IPS-NIHi11 (cell line): ENCODE data around the gene PRR23E.

Source experiments
- DNase-seq: peaks from one replicate; pipeline ENCODE4 v3.0.0; 2012; ENCODE audit warnings: mixed read lengths, low spot score

The PRR23E gene

GRCh38 chr3:127165036-127165435 lies 27.9 kb upstream of the PRR23E start:
- DNase-seq = no peak

GRCh38 chr3:127165694-127166485 lies 27.0 kb upstream of the PRR23E start:
- DNase-seq = no peak

GRCh38 chr3:127166501-127167065 lies 26.3 kb upstream of the PRR23E start:
- no peak for DNase-seq

GRCh38 chr3:127167315-127168043 lies 25.5 kb upstream of the PRR23E start:
- no peak for DNase-seq

- no peak for DNase-seq
Observed at GRCh38 chr3:127168271-127168670, 24.7 kb upstream of the PRR23E start.

GRCh38 chr3:127170814-127171213 lies 22.1 kb upstream of the PRR23E start:
- DNase-seq = peak; percentile 67

GRCh38 chr3:127171320-127171719 lies 21.6 kb upstream of the PRR23E start:
- no peak for DNase-seq

- DNase-seq = no peak
Observed at GRCh38 chr3:127171721-127172120, 21.2 kb upstream of the PRR23E start.

GRCh38 chr3:127172211-127172610 lies 20.7 kb upstream of the PRR23E start:
- DNase-seq = no peak

GRCh38 chr3:127172781-127173515 lies 20.0 kb upstream of the PRR23E start:
- DNase-seq = no peak

- no peak for DNase-seq
Observed at GRCh38 chr3:127173516-127174166, 19.3 kb upstream of the PRR23E start.

- DNase-seq = no peak
Observed at GRCh38 chr3:127174284-127174683, 18.6 kb upstream of the PRR23E start.

GRCh38 chr3:127174715-127175140 lies 18.2 kb upstream of the PRR23E start:
- no peak for DNase-seq

GRCh38 chr3:127175272-127175671 lies 17.7 kb upstream of the PRR23E start:
- DNase-seq = no peak

- no peak for DNase-seq
Observed at GRCh38 chr3:127177226-127177625, 15.7 kb upstream of the PRR23E start.

GRCh38 chr3:127180859-127181258 lies 12.1 kb upstream of the PRR23E start:
- DNase-seq = no peak

GRCh38 chr3:127182431-127182830 lies 10.5 kb upstream of the PRR23E start:
- no peak for DNase-seq

- DNase-seq = peak; percentile 43
Observed at GRCh38 chr3:127182848-127183714, 9.8 kb upstream of the PRR23E start.

GRCh38 chr3:127183931-127184869 lies 8.7 kb upstream of the PRR23E start:
- no peak for DNase-seq

- DNase-seq = no peak
Observed at GRCh38 chr3:127184870-127185216, 8.1 kb upstream of the PRR23E start.
